ENCODE measurements around the gene RPTN.

- TF ChIP-seq CTCF (conservative IDR thresholded peaks at IDR 0.05) (no peak), ZFX (IDR thresholded peaks at IDR 0.05) (no peak)
Measured at GRCh38 chr1:152166966-152167365, 7.9 kb upstream of the RPTN start.
